ENCODE data around the gene PCDHGA12. TPM values are rescaled to one million over a fixed set of nuclear protein-coding genes. Genes with fewer than 3 reads are reported as not detected.

Gene PCDHGA12
- total and polyA plus RNA-seq, 2 of the 8 experiments (the other 6 are each of a cell fraction or from before 2014, with no cell fraction given): 0.88 to 1.3 TPM

DNA sequence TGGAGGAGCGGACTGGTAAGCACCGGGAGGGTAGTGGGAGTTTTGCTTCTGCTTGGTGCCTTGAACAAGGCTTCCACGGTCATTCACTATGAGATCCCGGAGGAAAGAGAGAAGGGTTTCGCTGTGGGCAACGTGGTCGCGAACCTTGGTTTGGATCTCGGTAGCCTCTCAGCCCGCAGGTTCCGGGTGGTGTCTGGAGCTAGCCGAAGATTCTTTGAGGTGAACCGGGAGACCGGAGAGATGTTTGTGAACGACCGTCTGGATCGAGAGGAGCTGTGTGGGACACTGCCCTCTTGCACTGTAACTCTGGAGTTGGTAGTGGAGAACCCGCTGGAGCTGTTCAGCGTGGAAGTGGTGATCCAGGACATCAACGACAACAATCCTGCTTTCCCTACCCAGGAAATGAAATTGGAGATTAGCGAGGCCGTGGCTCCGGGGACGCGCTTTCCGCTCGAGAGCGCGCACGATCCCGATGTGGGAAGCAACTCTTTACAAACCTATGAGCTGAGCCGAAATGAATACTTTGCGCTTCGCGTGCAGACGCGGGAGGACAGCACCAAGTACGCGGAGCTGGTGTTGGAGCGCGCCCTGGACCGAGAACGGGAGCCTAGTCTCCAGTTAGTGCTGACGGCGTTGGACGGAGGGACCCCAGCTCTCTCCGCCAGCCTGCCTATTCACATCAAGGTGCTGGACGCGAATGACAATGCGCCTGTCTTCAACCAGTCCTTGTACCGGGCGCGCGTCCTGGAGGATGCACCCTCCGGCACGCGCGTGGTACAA lies 46.0 kb downstream of the PCDHGA12 start:
- H2AFZ ChIP-seq (ENCODE audit: low read length): peak overlapping the region; percentile 53
- peak overlapping the region; percentile 98 to 100 for H3K4me2 ChIP-seq (ENCODE audit: insufficient read depth in 1 of 2, low read depth in 2 of 2, low read length in 2 of 2)
- no peak overlapping the region for H2BK5ac ChIP-seq (ENCODE audit: low read depth, low read length)
- no peak overlapping the region for H4K91ac ChIP-seq (replicated peaks; ENCODE audit: insufficient read length, low read length)
- peak overlapping the region; percentile 68 to 85 (median 74) for H3K4me3 ChIP-seq (ENCODE audit: extremely low read depth in 1 of 4, insufficient read depth in 2 of 4, low read depth in 3 of 4, low read length in 4 of 4)
- no peak overlapping the region for H4K5ac ChIP-seq (ENCODE audit: insufficient read length, low read depth, low read length)
- DNase-seq (ENCODE audit: low read depth in 1 of 2, low spot score in 2 of 2) (peak in 1 of 2 experiments; percentile 75), FAIRE-seq (no peak)
- no peak overlapping the region for H3K56ac ChIP-seq (replicated peaks; ENCODE audit: insufficient read length, low read depth, low read length)
- H3K36me3 ChIP-seq (ENCODE audit: control insufficient read depth in 2 of 4, insufficient read depth in 4 of 4, low read length in 3 of 4): no peaks in the 10 kb centered on the region
- no peak overlapping the region for H2BK12ac ChIP-seq (ENCODE audit: low read depth, low read length)
- H2BK20ac ChIP-seq (ENCODE audit: low read length): no peak overlapping the region
- H3K9me3 ChIP-seq (ENCODE audit: insufficient read depth in 2 of 2, low read depth in 1 of 2, low read length in 1 of 2): no peaks in the 10 kb centered on the region
- ChIA-PET POLR2A (ENCODE audit: partially characterized antibody) (interaction anchor here (1.4 to 1.9 kb wide), 3 partner anchors 9 to 156 kb away, joined by 4 to 8 read pairs (median 6); partner anchors contain the start of gene TAF7), CTCF (ENCODE audit: partially characterized antibody) (interaction anchor here (0.7 to 8.6 kb wide), 19 partner anchors 14 to 267 kb away, joined by 3 to 218 read pairs (median 4); partner anchors contain the start of genes PCDHB12, PCDHGA10, PCDHGA12 and PCDHGA8)
- H3K9ac ChIP-seq (replicated peaks in 1 of 4; ENCODE audit: extremely low read depth in 1 of 4, low read depth in 3 of 4, low read length in 3 of 4): peak overlapping the region; percentile 27 to 74 (median 53)
- no peaks in the 10 kb centered on the region; the same call in 1 of the 2 replicates for H3K23me2 ChIP-seq (ENCODE audit: low read depth, low read length)
- 9% methylated on average over 58 of the region's 58 CpGs; no CpG with 5 or more reads in 1 of the 2 experiments for WGBS, 2 experiments (ENCODE audit: extremely low coverage in 1 of 2, insufficient coverage in 1 of 2, insufficient read length in 1 of 2, insufficient replicate concordance in 2 of 2, low coverage in 1 of 2, low lambda C conversion rate in 2 of 2, missing lambda C conversion rate in 1 of 2)
- H4K20me1 ChIP-seq (replicated peaks in 1 of 2; ENCODE audit: control insufficient read depth in 1 of 2, insufficient read depth in 2 of 2, low read length in 2 of 2): peaks cover 0 to 14% of the 10 kb centered on the region in 2 experiments
- no peak overlapping the region; the same call in 1 of the 2 replicates for H3K18ac ChIP-seq (ENCODE audit: extremely low read depth, low read length)
- H3K4me1 ChIP-seq (replicated peaks in 1 of 4; ENCODE audit: control insufficient read depth in 3 of 4, insufficient read depth in 4 of 4, low read length in 3 of 4): peaks cover 0 to 5% (median 3%) of the 10 kb centered on the region in 4 experiments; a peak in 4 of 7 replicates
- H3K4ac ChIP-seq (replicated peaks; ENCODE audit: insufficient read length, low read depth, low read length): no peak overlapping the region
- no peak overlapping the region for H3K14ac ChIP-seq (ENCODE audit: insufficient read length)
- no peak overlapping the region for H2AK5ac ChIP-seq (ENCODE audit: low read depth, low read length)
- H3K23ac ChIP-seq (ENCODE audit: insufficient read length): no peak overlapping the region
- no peak overlapping the region for H2BK15ac ChIP-seq (ENCODE audit: low read length)
- no peaks in the 10 kb centered on the region for H3K79me2 ChIP-seq (ENCODE audit: control insufficient read depth in 1 of 2, insufficient read depth in 2 of 2, low read length in 2 of 2)
- H2BK120ac ChIP-seq (replicated peaks; ENCODE audit: low read depth, low read length): no peak overlapping the region
- no peaks in the 10 kb centered on the region for H3K79me1 ChIP-seq (ENCODE audit: low read depth, low read length)
- H3K27me3 ChIP-seq (replicated peaks in 1 of 4; ENCODE audit: control insufficient read depth in 3 of 4, extremely low read depth in 1 of 4, insufficient read depth in 3 of 4, low read length in 3 of 4): peaks cover 11 to 24% (median 23%) of the 10 kb centered on the region in 4 experiments
- peak overlapping the region; percentile 69; the same call in 1 of the 2 replicates for H4K8ac ChIP-seq (ENCODE audit: extremely low read depth, insufficient read depth, low read length)
- no peak overlapping the region for H3K27ac ChIP-seq (ENCODE audit: low read depth, low read length)
- TF ChIP-seq SP4 (IDR thresholded peaks at IDR 0.05; ENCODE audit: low read length): no peak
- no peak; the same call in 1 of the 2 replicates for TF ChIP-seq TBP (IDR thresholded peaks at IDR 0.05; ENCODE audit: low read depth, low read length)
